Adrenal gland (tissue), 5 donors: ENCODE measurements around the gene RINL.

Source experiments
- CTCF ChIP-seq, 6 experiments: fragments of 450-650 bp in 4 of 6; fragments of 200-600 bp in 2 of 6; sonication (generic) in 1 of 6; IDR thresholded peaks; 1 replicate in 5 of 6; 2 replicates in 1 of 6; pipeline versions ENCODE4 v1.5.1 to v1.8.0; 2016 to 2021; ENCODE audit warnings: antibody characterized with exemption in 6 of 6, mild to moderate bottlenecking in 2 of 6, moderate library complexity in 1 of 6
- POLR2A ChIP-seq, 2 donors: fragments of 450-650 bp; IDR thresholded peaks; one replicate each; pipeline ENCODE4 v1.6.1; 2017; ENCODE audit warnings: antibody characterized with exemption in 2 of 2, mild to moderate bottlenecking in 2 of 2, moderate library complexity in 1 of 2
- donor health status: DM: no; HTN: no; CAD: no.

DNA sequence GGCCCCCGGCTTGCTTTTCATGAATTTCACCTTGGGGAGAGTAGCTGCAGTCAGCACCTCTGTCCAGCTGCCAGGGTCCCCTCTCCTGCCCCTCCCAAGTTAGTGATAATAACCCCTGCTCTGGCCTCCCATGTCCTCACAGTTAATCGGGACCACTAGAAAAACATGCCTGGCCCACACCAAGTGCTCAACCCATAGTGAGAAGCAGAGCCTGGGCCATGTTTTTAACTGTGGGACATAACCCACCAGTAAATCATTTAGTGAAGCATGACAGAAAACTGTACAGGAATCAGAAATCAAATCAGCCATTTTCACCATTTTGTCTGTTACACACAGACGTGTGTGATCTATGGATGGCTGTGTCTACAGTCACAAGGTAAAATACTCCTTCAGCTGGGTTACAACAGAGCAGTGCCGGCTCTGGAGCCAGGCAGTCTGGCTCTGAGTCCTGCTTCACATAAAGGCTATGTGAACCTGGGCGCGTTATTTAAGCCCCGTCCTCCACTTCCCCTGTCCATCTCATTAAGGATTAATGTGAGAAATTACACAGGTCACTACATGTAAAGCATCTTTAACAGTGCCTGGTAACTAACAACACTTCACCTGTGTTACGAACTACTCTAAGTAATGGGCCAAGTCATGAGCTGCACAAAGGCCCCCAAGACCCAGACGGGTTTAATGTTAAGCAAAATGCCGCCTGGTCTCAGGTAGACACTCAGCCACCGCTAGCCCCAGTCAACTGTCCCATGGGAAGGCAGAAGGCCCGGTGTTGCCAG is 38.9 kb downstream of the RINL start:
- TF ChIP-seq CTCF (IDR thresholded peaks at IDR 0.05): no peak
- TF ChIP-seq POLR2A (IDR thresholded peaks at IDR 0.05): no peak
